ENCODE measurements around the gene PROCA1. TPM values are rescaled to one million over a fixed set of nuclear protein-coding genes. Genes with fewer than 3 reads are reported as not detected.
A peak's percentile ranks its signal among the peaks of the same experiment; 100 is the strongest.

Gene PROCA1
- polyA plus RNA-seq, 1 of the 3 experiments (the other 2 are of a cell fraction): 7.1 TPM

GRCh38 chr17:28735242-28735722 is 23.6 kb upstream of the PROCA1 start:
- H3F3A ChIP-seq (replicated peaks; ENCODE audit: insufficient read depth): no peaks in the 10 kb centered on the region
- H2AFZ ChIP-seq (ENCODE audit: low read depth): no peak overlapping the region
- no peak overlapping the region for H3K9ac ChIP-seq
- no peaks in the 10 kb centered on the region for H3K79me2 ChIP-seq (ENCODE audit: insufficient read depth)
- no peaks in the 10 kb centered on the region for H4K20me1 ChIP-seq (ENCODE audit: insufficient read depth)
- TF ChIP-seq FOSL2 (IDR thresholded peaks at IDR 0.05; ENCODE audit: borderline replicate concordance, low read depth): 0 out of 2 replicates have a peak, but pooled peaks have one; percentile 7
- no peak for TF ChIP-seq TCF12 (IDR thresholded peaks at IDR 0.05)
- no peaks in the 10 kb centered on the region for H3K27me3 ChIP-seq (ENCODE audit: insufficient read depth)
- H3K9me2 ChIP-seq: no peaks in the 10 kb centered on the region
- H3K27ac ChIP-seq (ENCODE audit: low read depth in 2 of 2, low read length in 1 of 2): no peak overlapping the region
- CTCF ChIA-PET: interaction anchor here (1.1 to 1.2 kb wide), 3 partner anchors 9 to 14 kb away, joined by 3 to 8 read pairs (median 5); partner anchors contain the start of gene TLCD1
- 62% methylated on average over 4 of the region's 5 CpGs for WGBS (ENCODE audit: low lambda C conversion rate)
- H3K36me3 ChIP-seq (replicated peaks in 1 of 2; ENCODE audit: control insufficient read depth in 1 of 2, insufficient read depth in 2 of 2, low read length in 1 of 2): no peaks in the 10 kb centered on the region
- H3K4me3 ChIP-seq (ENCODE audit: low read depth in 2 of 2, low read length in 1 of 2): no peak overlapping the region
- no peaks in the 10 kb centered on the region for H3K4me1 ChIP-seq (ENCODE audit: control insufficient read depth in 1 of 2, insufficient read depth in 2 of 2, low read depth in 1 of 2, low read length in 1 of 2)
- DNase-seq: no peak
- H3K9me3 ChIP-seq: no peaks in the 10 kb centered on the region
- POLR2A ChIA-PET: interaction anchor here (0.8 kb wide), 1 partner anchor 8 kb away, joined by 3 read pairs; the partner anchor contains the start of gene TRAF4
- no peak overlapping the region for H3K4me2 ChIP-seq

GRCh38 chr17:28734712-28735241 is 23.1 kb upstream of the PROCA1 start:
- Histone ChIP-seq H3K4me3 (ENCODE audit: low read depth in 2 of 2, low read length in 1 of 2) (no peak overlapping the region), H3K4me2 (no peak overlapping the region), H3K27ac (ENCODE audit: low read depth in 2 of 2, low read length in 1 of 2) (no peak overlapping the region), H3K9me2 (no peaks in the 10 kb centered on the region), H3F3A (replicated peaks; ENCODE audit: insufficient read depth) (no peaks in the 10 kb centered on the region), H4K20me1 (ENCODE audit: insufficient read depth) (no peaks in the 10 kb centered on the region), H3K79me2 (ENCODE audit: insufficient read depth) (no peaks in the 10 kb centered on the region), H3K4me1 (ENCODE audit: control insufficient read depth in 1 of 2, insufficient read depth in 2 of 2, low read depth in 1 of 2, low read length in 1 of 2) (no peaks in the 10 kb centered on the region), H2AFZ (ENCODE audit: low read depth) (no peak overlapping the region), H3K9ac (no peak overlapping the region), H3K27me3 (ENCODE audit: insufficient read depth) (no peaks in the 10 kb centered on the region), H3K36me3 (replicated peaks in 1 of 2; ENCODE audit: control insufficient read depth in 1 of 2, insufficient read depth in 2 of 2, low read length in 1 of 2) (no peaks in the 10 kb centered on the region), H3K9me3 (no peaks in the 10 kb centered on the region)
- ChIA-PET CTCF (interaction anchor here (1.1 to 1.2 kb wide), 3 partner anchors 8 to 15 kb away, joined by 3 to 8 read pairs (median 5); partner anchors contain the start of gene TLCD1), POLR2A (interaction anchor here (0.8 to 1.1 kb wide), 2 partner anchors 8 to 9 kb away, joined by 3 read pairs; partner anchors contain the start of gene TRAF4)
- no peak for DNase-seq
- 82% methylated on average over 10 of the region's 10 CpGs for WGBS (ENCODE audit: low lambda C conversion rate)
- TF ChIP-seq MAX (IDR thresholded peaks at IDR 0.05; ENCODE audit: low read depth) (no peak), FOSL2 (IDR thresholded peaks at IDR 0.05; ENCODE audit: borderline replicate concordance, low read depth) (no peak), YY1 (IDR thresholded peaks at IDR 0.05; ENCODE audit: low read depth) (no peak), MEF2A (IDR thresholded peaks at IDR 0.05; ENCODE audit: borderline replicate concordance, low read depth) (no peak), ELF1 (IDR thresholded peaks at IDR 0.05) (no peak), USF2 (IDR thresholded peaks at IDR 0.05; ENCODE audit: borderline replicate concordance, low read depth, low read length) (no peak), ZBTB33 (IDR thresholded peaks at IDR 0.05; ENCODE audit: borderline replicate concordance, low read depth) (no peak), EZH2phosphoT487 (IDR thresholded peaks at IDR 0.05; ENCODE audit: borderline replicate concordance, low read depth) (no peak), NRF1 (IDR thresholded peaks at IDR 0.05; ENCODE audit: low read depth, low read length) (no peak), FOXM1 (IDR thresholded peaks at IDR 0.05; ENCODE audit: low read depth) (no peak), CHD2 (IDR thresholded peaks at IDR 0.05; ENCODE audit: low read length, partially characterized antibody) (no peak), RXRA (IDR thresholded peaks at IDR 0.05; ENCODE audit: borderline replicate concordance, low read depth) (no peak), TCF12 (IDR thresholded peaks at IDR 0.05) (no peak), USF1 (IDR thresholded peaks at IDR 0.05; ENCODE audit: borderline replicate concordance, low read depth) (no peak), RFX5 (IDR thresholded peaks at IDR 0.05; ENCODE audit: low read length) (no peak), PBX3 (IDR thresholded peaks at IDR 0.05) (no peak), NFIC (IDR thresholded peaks at IDR 0.05; ENCODE audit: borderline replicate concordance) (no peak), RAD21 (IDR thresholded peaks at IDR 0.05; ENCODE audit: low read length) (no peak), EP300 (IDR thresholded peaks at IDR 0.05; ENCODE audit: borderline replicate concordance in 1 of 2, low read depth in 1 of 2, low read length in 1 of 2) (no peak), SMC3 (IDR thresholded peaks at IDR 0.05; ENCODE audit: low read depth, low read length) (no peak)
